AG08396 (cell line): ENCODE measurements around the gene BLOC1S3.

Source experiments
- DNase-seq: peaks from one replicate; pipeline ENCODE4 v3.0.0; 2012; ENCODE audit warnings: low spot score, mixed read lengths

Gene BLOC1S3

DNA sequence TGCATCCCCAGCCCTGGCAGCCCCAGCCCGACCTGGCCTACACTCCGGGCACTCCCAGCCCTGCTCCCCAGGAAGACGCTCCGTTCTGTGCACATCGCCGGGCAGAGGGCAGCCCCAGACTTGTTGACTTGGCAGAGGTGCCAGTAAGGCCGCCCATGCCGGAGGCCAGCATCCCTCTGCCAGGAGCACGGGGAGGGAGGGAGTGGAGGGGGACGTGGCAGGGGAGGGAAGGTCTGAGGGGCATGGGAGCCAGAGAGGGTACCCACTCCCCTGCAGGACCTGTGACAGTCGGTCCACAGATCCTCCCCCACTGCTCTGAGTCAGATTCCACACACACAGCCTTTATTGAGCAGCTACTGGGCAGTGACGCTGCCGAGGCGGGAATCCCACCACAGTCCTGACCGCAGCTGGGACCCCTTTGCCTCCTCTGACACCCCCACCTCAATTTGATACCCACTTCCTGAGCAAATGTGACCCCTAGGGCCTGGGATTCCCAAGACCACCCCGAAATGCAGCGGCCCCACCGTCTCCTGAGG, 15.9 kb upstream of the BLOC1S3 start:
- no peak for DNase-seq

DNA sequence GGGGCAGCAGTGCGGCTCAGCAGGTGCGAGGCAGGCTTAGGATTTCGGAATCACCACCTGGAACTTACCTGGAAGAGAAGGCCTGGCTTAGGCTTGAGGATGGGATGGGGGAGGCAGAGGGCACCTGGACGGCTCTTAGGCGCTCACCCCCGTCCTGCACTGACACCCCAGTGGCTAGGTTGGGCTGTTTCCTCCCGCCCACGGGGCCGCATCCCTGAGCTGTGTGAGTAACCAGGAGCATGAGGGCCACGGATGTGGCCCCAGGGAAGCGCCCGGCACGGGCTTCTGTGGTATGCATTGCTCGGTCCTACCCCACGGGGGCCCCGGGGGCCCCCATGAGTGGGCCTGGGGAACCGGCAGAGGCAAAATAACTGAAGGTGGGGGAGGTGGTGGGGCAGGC, 15.4 kb upstream of the BLOC1S3 start:
- DNase-seq = no peak

DNA sequence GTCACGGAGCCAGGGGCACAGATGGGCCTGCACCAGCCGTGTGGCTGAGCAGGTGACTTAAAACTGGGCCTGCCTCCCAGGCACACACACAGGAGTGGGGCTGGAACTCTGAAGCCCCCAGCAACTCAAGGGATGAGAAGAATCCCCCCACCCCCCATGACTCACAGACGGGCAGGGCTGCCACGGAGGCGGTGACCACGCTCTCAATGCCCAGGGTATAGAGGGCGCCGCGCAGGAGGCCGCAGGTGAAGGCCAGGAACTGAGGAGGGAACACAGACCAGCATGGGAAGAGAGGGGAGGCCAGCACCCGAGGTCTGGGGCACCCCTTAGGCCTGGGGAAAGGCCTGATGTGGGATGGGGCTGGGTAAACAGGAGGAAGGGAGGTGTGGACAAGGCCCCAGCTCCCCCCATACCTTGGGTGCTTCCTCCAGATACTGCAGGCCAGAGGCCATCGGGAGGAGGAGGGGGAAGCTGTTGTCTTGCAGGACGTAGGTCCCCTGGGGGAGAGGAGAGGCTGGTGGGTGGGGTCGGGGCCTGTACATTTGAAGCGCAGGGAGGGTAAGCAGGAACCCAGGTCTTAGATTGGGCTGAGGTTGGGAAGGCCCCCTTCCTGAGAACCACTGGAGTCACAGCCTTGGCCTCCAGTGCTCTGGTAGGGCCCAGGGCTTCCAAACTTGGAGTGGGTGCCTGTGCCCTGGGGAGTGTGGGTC, 14.7 kb upstream of the BLOC1S3 start:
- DNase-seq = no peak

DNA sequence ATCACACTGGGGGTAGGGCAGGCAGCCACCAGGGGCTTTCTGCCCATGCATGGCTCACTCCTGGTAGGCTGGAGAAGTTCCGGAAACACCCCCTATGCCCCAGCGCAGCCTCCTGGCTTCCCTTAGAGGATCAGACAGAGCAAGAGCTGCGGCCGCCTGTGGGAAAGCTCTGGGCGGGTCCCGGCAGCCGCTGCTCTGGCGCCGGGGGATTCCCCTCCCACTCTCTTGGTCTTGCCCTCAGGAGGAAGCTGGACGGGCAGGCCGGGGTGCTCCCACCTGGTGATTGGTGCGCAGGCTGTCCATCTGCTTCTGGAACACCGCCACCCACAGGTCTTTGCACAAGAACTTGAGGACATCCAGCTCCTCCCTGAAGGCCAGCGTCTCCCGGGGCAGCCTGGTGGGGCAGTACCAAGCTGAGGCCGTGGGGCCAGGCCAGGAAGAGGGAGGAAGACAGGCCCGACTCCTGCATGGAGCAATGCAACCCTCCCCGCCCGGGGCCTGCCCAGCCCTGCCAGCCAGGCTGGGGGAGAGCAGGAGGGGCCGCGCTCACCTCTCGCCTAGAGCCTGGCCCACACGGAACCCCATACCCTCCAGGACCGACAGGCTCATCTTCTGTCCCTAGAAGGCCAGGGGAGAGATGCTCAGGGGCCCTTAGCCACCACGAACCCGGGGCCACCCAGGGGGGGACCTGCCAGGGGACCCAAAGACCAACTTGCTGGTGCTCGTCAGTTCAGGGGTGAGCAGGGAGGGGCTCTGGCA, 13.8 kb upstream of the BLOC1S3 start:
- no peak for DNase-seq

DNA sequence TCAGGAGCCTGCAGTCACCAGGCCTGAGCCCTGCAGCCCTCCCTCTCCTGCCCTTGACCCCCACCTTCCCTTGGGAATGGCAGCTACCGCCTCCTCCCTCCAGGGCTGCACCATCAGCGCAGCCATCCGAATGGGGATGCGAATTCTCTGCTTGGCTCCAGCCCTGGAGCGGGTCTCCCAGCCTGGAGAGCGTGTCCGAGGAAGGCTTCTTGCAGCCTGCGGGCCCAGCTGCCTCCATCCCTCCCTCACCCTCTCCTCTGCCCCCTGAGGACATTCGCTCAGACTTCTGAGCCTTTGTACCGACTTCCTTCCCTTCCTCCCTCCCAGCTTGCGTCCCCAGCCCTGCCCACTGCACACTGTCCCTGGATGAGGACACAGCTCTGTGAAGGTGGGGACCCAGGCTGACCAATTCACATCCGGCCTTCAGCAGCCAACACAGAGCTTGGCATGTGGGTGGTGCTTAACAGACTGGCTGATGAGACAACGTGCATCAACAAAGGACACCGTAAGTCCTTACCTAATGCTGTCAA, 11.8 kb upstream of the BLOC1S3 start:
- no peak for DNase-seq

DNA sequence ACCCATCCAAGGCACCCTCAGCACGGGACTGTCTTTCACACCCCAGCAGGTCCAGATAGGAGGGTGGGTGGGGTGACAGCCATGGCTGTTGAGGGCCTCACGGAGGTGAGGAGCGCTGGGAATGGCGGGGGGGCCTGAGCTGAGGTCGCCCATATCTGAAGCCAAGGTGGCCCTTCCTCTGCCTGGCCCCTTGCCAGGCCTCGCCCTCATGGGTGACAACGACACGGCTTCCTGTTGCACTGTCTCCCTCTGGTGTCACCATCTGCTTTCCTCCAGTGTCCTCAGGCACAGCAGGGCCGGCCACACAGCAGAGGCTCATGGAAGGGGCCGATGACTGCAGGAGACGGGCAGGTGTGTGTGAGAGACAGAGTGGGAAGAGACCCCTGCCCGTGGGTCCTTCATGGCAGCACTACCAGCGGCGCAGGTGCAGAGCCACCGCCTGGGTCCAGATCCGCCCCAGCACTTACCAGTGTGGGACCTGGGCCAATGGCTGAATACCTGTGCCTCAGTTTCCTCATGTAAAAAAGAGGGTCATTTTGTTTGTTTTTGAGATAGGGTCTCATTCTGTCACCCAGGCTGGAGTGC, 9.7 kb upstream of the BLOC1S3 start:
- DNase-seq = no peak

DNA sequence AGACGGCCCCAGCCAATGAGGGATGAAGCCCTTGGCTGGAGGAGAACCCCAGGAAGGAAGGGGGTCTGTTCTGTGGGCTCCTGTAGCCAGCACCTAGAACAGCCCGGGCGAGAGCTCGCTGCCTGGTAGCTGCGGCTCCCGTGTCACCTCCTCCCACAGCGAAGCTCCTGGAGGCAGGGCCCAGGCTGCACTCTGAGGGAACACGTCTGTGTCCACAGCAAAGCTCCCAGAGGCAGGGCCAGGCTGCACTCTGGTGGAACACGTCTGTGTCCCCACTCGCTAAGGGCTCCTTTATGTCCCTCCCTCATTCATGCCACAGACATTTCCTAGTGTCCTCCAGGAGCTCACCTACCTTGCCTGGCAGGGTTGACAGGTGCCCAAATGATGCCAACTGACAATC, 9.0 kb upstream of the BLOC1S3 start:
- DNase-seq = no peak

DNA sequence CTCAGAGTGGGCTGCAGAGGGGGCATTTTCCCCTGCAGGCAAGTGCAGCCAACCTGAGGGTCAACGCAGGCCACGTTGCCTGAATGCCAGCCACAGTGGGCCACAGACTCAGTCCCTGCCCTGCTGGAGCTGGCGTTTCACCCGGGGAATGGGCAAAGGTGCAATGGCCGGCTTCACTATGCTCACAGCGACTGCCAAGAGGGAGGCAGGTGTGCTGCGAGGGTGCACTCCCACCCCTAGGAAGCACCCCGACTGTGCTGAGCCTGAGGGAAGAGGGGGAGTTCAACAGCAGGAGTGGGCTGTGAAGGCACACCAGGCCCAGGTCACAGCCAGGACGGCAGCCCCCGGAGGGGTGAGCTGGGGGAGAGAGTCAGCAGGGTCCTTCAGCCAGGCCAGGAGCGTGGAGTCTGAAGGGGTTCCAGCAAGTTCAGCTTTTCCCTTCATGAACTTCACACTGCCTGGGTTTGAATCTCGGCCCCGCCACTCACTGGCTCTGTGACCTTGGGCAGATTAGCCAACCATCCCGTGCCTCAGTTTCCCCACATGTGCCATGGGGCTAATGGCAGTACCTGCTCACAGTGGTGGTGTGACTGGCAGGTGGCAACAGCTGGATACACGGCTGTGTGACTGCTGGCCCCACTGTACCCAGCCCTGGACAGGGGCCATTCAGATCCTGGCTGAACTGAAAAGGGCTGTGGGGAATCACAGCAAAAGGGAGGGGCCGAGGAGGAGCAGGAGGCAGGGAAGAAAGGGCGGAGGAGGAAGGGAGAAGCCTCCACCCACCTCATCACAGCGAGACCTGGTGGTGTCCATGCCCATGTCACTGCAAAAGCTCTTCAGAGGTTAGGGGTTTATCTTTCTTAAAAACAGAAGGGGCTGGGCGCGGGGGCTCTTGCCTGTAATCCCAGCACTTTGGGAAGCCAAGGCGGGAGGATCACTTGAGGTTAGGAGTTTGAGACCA, 8.2 kb upstream of the BLOC1S3 start:
- no peak for DNase-seq

DNA sequence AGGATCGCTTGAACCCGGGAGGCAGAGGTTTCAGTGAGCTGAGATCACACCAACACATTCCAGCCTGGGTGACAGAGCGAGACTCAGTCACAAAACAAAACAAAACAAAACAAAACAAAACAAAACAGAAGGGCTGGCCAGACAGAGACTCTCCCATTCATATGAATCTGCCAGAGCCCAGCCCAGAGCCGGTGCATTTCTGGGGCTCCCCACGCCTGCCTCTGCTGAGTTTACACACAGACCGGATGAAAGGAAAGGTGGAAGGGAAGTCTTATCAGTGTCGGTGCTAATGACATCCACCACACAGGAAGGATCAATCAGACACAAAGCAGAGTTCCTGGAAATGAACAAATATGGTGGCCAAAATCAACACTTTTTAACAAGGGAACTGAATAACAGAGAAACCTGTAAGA, 7.4 kb upstream of the BLOC1S3 start:
- no peak for DNase-seq

DNA sequence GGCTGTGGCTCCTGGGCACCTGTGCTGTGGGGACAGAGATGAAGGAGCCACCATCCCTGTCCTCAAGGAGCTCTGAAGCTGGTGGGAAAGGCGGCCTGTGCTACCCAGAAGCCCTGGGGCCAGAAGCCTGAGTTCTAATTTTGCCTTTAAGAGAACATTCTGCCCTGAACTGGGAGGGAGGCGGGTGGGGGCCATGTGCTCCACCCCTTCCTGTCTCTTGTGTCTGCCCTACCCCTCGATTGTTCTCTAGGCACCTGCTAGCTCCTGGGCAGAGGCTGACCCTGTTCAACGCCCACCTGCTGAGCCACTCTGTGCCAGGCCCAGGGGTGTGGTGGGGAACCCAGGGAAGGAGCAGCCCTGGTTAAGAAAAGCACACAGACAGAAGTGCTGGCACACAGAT, 6.4 kb upstream of the BLOC1S3 start:
- no peak for DNase-seq

DNA sequence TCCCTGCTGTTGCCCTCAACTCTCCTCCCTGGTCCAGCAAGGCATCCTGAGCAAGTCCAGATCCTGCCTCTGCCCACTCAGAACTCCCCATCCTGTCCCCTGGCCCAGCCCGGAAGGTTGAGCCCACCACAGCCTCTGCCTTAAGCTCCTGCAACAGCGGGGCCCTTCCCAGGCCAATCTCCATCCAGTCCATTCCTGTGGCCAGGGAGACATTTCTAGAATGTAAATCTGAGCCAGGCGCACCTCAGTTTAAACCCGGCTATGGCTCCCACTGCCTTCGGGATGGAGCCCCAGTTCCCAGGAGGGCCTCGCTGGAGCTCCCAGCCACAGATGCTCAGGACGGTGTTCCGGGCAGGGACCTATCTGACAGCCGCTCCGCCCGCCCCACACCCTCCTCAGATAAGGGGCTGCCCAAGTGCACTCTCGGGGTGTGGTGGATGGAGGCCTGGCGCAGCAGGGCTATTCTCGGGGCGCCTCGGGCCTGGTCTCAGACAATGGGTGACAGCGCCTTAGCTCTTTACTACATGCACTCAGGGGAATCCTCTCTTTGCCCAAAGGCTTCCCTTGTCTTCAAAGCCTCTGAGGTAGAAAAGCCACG, 5.9 kb upstream of the BLOC1S3 start:
- no peak for DNase-seq

DNA sequence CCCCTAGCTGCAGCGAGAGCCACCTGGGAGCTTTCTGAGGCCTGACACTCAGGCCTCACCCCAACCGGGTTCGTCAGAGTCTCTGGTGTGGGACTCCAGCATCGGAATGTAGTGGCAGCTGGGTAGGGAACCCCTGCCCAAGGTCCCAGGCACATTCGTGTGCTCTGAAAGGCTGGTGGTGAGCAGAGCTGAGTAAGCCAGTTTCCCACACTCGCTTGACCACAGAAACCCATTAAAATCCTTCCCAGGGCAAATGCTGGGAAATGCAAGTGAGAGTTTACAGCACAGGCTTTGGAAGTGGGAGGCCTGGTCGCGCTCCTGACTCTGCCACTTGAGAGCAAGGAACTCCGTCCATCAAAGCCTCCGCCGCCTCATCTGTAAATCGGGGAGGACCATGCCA, 4.8 kb upstream of the BLOC1S3 start:
- no peak for DNase-seq

DNA sequence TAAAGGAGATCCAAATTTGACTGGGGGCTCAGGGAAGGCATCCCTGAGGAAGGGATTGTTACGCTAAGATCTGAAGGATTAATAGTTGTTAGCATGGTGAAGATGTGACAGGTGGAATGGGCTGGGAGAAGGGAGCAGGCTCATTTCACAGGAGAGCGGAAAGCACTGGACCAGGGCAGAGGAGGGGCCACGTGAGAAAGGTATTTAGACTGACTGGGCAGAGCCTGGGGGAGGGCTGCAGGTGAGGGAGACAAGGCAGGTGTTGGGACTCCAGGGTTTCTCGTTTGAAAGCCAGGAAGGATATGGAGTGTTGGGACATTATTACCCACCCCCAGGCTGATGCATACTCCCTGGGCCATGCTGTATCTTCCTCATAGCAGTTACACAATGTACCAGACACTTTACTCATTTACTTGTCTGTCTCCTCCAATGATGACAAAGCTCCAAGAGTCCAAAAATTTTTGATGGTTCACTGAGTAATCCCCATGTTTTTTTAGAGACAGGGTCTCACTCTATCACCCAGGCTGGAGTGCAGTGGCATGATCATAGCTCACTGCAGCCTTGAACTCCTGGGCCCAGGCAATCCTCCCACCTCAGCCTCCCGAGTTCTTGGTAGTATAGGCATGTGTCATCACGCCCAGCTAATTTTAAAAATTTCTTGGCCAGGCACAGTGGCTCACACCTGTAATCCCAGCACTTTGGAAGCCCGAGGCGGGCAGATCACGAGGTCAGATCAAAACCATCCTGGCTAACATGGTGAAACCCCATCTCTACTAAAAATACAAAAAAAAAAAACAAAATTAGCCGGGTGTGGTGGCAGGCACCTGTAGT, 2.9 kb upstream of the BLOC1S3 start:
- no peak for DNase-seq

DNA sequence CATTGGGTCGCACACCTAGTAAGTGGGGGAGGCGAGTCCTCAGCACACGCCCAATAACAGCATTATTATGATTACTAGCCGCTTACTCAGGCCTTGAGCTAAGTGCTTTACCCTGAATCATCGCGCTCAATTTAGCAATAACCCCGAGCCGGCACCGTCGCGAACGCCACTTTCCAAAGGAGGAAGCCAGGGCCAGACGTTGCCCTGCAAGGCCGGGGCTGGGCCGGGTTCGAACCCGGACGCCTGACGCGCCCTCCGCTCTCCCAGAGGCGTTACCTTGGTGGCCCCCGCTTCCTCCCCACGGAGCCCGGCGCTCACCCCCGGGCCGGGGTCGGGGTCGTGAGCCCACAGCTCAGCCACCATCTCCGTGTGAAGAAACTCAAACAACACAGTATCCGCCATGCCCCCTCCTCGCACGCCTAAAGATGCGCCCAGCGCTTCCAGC, 745 bp upstream of the BLOC1S3 start, which contains the start of gene TRAPPC6A:
Gene TRAPPC6A (minus strand): TSS at position 421 of the 445 bp plus-strand sequence. CDS start 19 bp downstream, at position 402.
- peak; percentile 73 for DNase-seq

DNA sequence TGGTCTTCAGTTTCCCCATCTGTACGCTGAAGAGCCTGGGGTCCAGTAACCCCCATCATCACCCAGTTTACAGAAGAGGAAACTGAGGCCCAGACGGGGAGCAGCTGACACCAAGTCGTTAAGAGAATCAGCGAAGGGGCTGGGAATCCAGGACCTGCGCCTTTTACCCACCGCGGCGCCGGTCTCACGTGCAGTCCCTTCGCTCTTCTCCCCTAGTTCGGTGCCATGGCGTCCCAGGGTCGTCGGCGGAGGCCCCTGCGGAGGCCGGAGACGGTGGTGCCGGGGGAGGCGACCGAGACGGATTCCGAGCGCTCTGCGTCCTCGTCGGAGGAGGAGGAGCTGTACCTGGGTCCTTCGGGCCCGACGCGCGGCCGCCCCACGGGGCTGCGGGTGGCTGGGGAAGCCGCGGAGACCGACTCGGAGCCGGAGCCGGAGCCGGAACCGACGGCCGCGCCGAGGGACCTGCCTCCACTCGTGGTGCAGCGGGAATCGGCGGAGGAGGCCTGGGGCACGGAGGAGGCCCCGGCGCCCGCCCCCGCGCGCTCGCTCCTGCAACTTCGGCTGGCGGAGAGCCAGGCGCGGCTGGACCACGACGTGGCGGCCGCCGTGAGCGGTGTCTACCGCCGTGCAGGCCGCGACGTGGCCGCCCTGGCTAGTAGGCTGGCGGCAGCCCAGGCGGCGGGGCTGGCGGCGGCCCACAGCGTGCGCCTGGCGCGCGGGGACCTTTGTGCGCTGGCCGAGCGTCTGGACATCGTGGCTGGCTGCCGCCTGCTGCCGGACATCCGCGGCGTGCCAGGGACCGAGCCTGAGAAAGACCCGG, 698 bp downstream of the BLOC1S3 start:
- DNase-seq = peak; percentile 56

DNA sequence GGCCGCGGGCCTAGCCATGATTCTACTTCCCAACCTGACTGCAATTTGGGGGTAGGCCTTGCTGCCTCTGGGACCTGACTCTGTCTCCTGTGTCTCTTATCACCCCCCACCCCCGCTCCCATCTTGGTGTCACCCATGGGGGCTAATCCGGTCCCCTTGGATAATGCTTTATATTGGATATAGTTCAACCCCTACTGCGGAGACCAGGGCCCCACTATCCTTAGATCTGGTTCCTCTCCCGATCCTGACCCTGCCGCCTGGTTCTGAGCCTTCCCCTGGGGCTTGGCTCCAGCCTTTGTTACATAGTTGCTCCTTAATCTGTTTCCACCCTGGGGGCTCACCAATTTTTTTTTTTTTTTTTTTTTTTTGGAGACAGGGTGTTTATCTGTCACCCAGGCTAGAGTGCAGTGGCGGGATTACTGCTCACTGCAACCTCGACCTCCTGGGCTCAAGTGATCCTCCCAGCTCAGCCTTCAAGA, 1.3 kb downstream of the BLOC1S3 start:
- no peak for DNase-seq

DNA sequence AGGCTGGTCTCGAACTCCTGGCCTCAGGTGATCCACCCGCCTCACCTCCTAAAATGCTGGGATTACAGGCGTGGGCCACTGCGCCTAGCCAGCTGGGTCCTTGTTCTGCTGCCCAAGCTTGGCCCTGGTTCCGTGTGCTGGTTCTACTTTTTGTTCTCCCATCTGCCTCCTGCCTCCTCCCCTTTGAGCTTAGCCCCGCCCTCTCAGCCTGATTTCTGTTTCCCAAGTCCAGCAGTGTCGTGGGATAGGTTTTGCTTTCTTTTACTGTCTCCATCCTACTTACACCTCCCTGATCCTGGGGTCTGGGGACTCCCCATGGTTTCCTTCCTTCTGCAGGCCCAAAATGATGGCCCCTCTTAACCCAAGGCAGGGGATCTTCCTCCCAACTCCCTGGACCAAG, 2.4 kb downstream of the BLOC1S3 start:
- no peak for DNase-seq

DNA sequence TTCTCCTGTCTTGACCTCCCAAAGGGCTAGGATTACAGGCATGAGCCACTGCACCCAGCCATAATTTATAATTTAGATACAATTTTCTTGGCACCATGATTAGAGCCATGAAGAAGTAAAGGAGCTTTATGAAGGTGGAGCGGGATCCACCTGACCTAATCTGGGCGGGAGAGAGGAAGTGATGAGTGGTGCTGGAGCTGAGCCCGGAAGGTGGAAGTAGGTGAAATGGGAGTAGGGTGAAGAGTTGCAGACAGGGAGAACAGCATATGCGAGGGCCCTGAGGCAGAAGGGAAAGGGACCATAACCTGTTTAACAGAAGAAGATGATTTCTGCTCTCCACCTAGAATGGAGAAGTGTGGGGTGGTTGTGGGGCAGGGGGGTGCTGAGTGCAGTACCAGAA, 4.2 kb downstream of the BLOC1S3 start:
- DNase-seq = no peak

DNA sequence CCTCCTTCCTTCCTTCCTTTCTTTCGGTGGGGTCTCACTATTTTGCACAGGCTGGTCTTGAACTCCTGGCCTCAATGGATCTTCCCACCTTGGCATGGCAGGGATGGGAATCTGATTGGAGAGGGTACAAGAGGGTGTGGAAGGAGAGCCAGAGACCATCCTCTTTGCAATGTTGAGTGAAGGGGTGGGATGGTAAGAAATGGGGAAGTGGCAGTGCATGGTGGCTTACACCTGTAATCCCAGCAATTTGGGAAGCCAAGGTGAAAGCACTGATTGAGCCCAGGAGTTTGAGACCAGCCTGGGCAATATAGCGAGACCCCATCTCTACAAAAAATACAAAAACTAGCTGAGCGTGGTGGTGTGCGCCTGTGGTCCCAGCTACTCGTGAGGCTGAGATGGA, 5.5 kb downstream of the BLOC1S3 start:
- no peak for DNase-seq
